ENCODE results near the gene ANKRD13A.

DNA sequence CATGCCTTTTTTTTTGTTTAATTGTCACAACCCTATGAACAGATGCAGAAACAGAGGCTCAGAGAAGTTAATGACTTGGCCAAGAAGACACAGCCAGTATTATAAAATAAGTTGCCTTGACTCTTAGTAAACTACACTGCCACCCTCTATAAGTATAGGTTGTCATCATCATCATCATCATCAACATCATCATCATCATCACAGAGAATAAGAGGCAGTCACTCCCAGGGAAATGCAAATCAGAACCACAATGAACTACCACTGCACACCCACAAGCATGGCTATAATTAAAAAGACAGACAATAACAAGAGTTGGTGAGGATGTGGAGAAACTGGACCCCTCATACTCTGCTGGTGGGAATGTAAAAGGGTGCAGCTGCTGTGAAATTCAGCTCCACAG is 72.3 kb downstream of the ANKRD13A start:
- TF ChIP-seq, protein P1, sequence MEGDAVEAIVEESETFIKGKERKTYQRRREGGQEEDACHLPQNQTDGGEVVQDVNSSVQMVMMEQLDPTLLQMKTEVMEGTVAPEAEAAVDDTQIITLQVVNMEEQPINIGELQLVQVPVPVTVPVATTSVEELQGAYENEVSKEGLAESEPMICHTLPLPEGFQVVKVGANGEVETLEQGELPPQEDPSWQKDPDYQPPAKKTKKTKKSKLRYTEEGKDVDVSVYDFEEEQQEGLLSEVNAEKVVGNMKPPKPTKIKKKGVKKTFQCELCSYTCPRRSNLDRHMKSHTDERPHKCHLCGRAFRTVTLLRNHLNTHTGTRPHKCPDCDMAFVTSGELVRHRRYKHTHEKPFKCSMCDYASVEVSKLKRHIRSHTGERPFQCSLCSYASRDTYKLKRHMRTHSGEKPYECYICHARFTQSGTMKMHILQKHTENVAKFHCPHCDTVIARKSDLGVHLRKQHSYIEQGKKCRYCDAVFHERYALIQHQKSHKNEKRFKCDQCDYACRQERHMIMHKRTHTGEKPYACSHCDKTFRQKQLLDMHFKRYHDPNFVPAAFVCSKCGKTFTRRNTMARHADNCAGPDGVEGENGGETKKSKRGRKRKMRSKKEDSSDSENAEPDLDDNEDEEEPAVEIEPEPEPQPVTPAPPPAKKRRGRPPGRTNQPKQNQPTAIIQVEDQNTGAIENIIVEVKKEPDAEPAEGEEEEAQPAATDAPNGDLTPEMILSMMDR (IDR thresholded peaks at IDR 0.05): no peak
- TF ChIP-seq POLR2A (IDR thresholded peaks at IDR 0.05) (no peak), POLR2AphosphoS5 (IDR thresholded peaks at IDR 0.05; ENCODE audit: insufficient read depth in 1 of 2, low read depth in 1 of 2) (no peak)

Measured in vagina (tissue), 2 donors.